ENCODE results near the gene CHST9.

GRCh38 chr18:27227721-27228120, 42.6 kb upstream of the CHST9 start:
- TF ChIP-seq POLR2AphosphoS5 (IDR thresholded peaks at IDR 0.05), result no peak
- TF ChIP-seq CTCF (IDR thresholded peaks at IDR 0.05 in 8 of 11, conservative IDR thresholded peaks at IDR 0.05 in 3 of 11), result no peak
